Calu3 (cell line): ENCODE data around the gene LRMDA. TPM values are rescaled to one million over a fixed set of nuclear protein-coding genes. Genes with fewer than 3 reads are reported as not detected.

Experiments used
- BruUV-seq: library from RNA; stranded (reverse); fragments of 400-500 nt; replicated peaks from 2 replicates; lab custom pipeline; 2021; lab: Mats Ljungman, UMichigan
- CTCF ChIA-PET: fragments of 300-600 bp; sonication (Branson Sonifier 250); formaldehyde crosslinking; loops from one replicate; lab custom pipeline; 2022; ENCODE audit warnings: antibody characterized with exemption; lab: Charles Lee
- DNase-seq: peaks from one replicate; pipeline ENCODE4 v3.0.0; 2022
- H3K27ac Mint-ChIP-seq: one replicate; pipeline ENCODE4 v1.8.0; 2022; ENCODE audit warnings: mixed read lengths; ENCODE audit not compliant: unreplicated experiment
- H3K27me3 Mint-ChIP-seq: one replicate; pipeline ENCODE4 v1.8.0; 2022; ENCODE audit warnings: mixed read lengths; ENCODE audit not compliant: unreplicated experiment
- H3K36me3 Mint-ChIP-seq: one replicate; pipeline ENCODE4 v1.8.0; 2022; ENCODE audit warnings: mild to moderate bottlenecking, moderate library complexity, mixed read lengths; ENCODE audit not compliant: insufficient read depth, unreplicated experiment
- H3K4me1 Mint-ChIP-seq: one replicate; pipeline ENCODE4 v1.8.0; 2022; ENCODE audit warnings: mild to moderate bottlenecking, low read depth, mixed read lengths; ENCODE audit not compliant: unreplicated experiment
- H3K4me3 Mint-ChIP-seq: one replicate; pipeline ENCODE4 v1.8.0; 2022; ENCODE audit warnings: mild to moderate bottlenecking, low read depth, moderate library complexity, mixed read lengths; ENCODE audit not compliant: unreplicated experiment
- H3K9me3 Mint-ChIP-seq: one replicate; pipeline ENCODE4 v1.8.0; 2022; ENCODE audit warnings: low read depth, mixed read lengths; ENCODE audit not compliant: unreplicated experiment
- intact Hi-C: fragments of 100-400 bp; cut with micrococcal nuclease; formaldehyde crosslinking; loops from one replicate; pipeline ENCODE4 v1.10.0; 2022; ENCODE audit not compliant: unreplicated experiment
- total RNA-seq: library from RNA; stranded (reverse); gene quantifications from 2 replicates; pipeline ENCODE4 v1.2.3, GENCODE V29; 2022
- TF ChIP-seq, protein P1 (sequence below): fragments of 200-600 bp; IDR thresholded peaks from one replicate; pipeline ENCODE4 v1.8.0; 2022; ENCODE audit warnings: antibody characterized with exemption; ENCODE audit not compliant: unreplicated experiment

The LRMDA gene
- total RNA-seq, 1 experiment from 2014 or later, result 7.6 TPM

DNA sequence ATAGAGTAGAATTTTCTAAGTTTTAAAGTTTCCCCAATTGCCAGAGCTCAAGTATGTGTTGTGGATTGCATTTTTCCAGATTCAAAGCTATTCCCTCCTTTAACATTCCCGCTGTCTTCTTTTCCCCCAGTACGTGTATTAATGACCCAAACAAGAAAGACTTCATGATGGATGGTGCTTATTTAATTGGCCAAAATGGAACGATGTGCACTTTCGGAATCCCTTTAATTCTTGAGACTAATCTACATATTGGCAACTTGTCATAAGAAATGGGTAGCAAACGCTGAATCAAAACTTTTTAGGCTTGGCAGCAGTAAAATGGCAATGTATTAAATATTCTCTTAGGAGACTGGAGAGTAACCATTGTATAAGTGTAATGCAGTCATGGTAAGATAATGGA lies 753.2 kb downstream of the LRMDA start:
- no TSS peak for BruUV-seq
- CTCF ChIA-PET, result no interaction called here
- intact Hi-C loops, result no loop called here

DNA sequence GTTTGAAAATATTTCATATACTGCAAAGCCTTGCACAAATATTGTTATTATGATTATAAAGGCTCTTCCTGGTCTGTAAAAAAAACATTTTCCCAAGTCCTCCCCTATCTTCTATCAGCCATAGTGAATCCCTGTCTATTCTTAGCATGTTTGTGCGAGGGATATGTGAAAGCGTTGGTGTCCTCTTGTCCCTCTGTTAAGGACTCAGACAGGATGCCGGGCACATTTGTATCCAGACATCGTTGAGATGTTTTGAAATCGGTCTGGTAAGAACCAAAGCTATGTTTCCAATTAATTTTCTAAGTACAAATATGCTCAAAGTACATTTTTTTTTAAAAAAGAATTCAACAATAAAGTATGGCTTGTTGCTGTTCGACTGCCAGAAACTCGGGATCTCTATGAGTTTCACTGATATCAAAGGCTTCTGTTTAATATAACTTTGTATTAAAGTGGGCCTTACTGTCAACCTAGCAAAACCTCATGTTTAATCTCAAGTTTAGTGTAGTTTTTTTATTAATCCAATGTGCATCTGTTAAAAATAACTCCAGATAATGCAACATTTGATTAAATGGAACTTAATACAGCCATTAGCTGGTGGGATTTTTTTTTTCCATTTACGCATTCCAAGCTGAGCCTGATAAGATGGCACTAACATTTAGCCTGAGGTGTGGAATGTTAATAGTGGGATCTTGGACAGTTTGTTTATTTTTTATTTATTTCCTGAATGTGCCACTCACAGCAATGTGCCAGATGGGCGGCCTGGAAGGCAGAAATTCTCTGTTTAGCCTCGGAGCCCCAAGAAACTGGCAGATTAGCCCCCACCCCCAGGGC lies 754.3 kb downstream of the LRMDA start:
- H3K27me3 Mint-ChIP-seq, result no peaks in the 10 kb centered on the region
- H3K36me3 Mint-ChIP-seq, result no peaks in the 10 kb centered on the region
- BruUV-seq, result no TSS peak
- DNase-seq, result no peak
- CTCF ChIA-PET, result no interaction called here
- H3K9me3 Mint-ChIP-seq, result peaks cover 20% of the 10 kb centered on the region
- TF ChIP-seq, protein P1, sequence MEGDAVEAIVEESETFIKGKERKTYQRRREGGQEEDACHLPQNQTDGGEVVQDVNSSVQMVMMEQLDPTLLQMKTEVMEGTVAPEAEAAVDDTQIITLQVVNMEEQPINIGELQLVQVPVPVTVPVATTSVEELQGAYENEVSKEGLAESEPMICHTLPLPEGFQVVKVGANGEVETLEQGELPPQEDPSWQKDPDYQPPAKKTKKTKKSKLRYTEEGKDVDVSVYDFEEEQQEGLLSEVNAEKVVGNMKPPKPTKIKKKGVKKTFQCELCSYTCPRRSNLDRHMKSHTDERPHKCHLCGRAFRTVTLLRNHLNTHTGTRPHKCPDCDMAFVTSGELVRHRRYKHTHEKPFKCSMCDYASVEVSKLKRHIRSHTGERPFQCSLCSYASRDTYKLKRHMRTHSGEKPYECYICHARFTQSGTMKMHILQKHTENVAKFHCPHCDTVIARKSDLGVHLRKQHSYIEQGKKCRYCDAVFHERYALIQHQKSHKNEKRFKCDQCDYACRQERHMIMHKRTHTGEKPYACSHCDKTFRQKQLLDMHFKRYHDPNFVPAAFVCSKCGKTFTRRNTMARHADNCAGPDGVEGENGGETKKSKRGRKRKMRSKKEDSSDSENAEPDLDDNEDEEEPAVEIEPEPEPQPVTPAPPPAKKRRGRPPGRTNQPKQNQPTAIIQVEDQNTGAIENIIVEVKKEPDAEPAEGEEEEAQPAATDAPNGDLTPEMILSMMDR, result no peak
- intact Hi-C loops, result no loop called here
- no peaks in the 10 kb centered on the region for H3K4me1 Mint-ChIP-seq
- no peak overlapping the region for H3K4me3 Mint-ChIP-seq
- no peak overlapping the region for H3K27ac Mint-ChIP-seq

More for the DNA sequence above, 753.2 kb downstream of the LRMDA start:
- H3K4me1 Mint-ChIP-seq, result no peaks in the 10 kb centered on the region
- no peak for DNase-seq
- no peak overlapping the region for H3K4me3 Mint-ChIP-seq
- H3K9me3 Mint-ChIP-seq, result peaks cover 20% of the 10 kb centered on the region
- H3K36me3 Mint-ChIP-seq, result no peaks in the 10 kb centered on the region
- H3K27me3 Mint-ChIP-seq, result no peaks in the 10 kb centered on the region
- TF ChIP-seq, protein P1, result no peak
- H3K27ac Mint-ChIP-seq, result no peak overlapping the region

DNA sequence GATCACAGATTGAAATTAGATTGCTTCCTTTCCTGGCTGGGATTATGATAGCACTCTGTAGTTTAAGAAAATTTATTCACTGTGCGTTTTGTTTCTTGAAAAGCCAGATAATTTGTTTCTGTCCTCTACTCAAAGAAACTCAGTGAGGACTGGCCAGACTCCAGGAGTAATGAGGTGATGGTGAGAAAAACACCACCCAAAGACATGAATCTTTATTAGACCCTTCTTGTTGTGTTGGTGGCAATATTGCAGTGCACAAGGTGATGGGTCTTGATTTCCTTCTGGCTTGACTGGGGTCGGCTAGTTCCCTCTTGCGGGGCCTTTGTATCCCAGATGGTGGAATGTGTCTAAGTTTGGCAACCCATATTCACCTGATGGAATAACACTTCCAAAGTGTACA lies 756.8 kb downstream of the LRMDA start:
- TF ChIP-seq, protein P1, result no peak
- BruUV-seq, result no TSS peak
- Mint-ChIP-seq H3K4me1 (no peaks in the 10 kb centered on the region), H3K27ac (no peak overlapping the region), H3K36me3 (no peaks in the 10 kb centered on the region), H3K9me3 (peaks cover 18% of the 10 kb centered on the region), H3K27me3 (no peaks in the 10 kb centered on the region), H3K4me3 (no peak overlapping the region)
- CTCF ChIA-PET, result no interaction called here
- DNase-seq, result no peak
- intact Hi-C loops, result no loop called here

DNA sequence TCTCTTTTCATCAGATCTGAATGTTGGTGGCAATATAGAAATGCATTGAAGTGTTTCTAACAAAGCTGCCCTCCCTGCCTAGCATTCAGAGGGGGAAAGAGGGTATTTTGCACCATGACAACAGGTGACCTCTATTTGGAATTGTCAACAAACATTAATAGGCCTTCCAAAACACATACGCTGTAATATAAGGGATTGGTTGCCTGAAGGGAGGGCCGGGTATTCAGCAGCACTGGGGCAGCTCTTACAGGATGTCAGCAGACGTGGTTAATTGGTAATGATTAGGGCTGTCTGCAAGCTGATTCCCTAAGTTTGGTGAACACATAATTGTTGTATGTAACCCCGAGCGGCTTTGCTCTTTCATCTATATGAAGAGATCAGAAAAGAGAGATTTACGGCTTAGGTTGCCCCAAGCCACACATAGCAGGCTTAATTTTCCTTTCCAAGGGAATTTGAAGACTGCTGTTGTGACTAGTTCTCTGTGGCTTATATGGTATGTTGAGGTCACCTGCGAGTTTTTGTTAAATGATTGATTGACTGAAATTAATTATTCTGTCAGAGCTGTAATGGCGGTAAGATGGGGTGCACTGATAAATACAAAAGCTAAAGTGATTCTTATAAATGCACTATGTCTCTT lies 759.3 kb downstream of the LRMDA start:
- H3K4me3 Mint-ChIP-seq, result no peak overlapping the region
- intact Hi-C loops, result no loop called here
- no peaks in the 10 kb centered on the region for H3K27me3 Mint-ChIP-seq
- peaks cover 25% of the 10 kb centered on the region for H3K9me3 Mint-ChIP-seq
- TF ChIP-seq, protein P1, result no peak
- CTCF ChIA-PET, result no interaction called here
- no peak overlapping the region for H3K27ac Mint-ChIP-seq
- DNase-seq, result no peak
- BruUV-seq, result no TSS peak
- no peaks in the 10 kb centered on the region for H3K36me3 Mint-ChIP-seq
- no peaks in the 10 kb centered on the region for H3K4me1 Mint-ChIP-seq
